ENCODE data around the gene CCT4.

DNA sequence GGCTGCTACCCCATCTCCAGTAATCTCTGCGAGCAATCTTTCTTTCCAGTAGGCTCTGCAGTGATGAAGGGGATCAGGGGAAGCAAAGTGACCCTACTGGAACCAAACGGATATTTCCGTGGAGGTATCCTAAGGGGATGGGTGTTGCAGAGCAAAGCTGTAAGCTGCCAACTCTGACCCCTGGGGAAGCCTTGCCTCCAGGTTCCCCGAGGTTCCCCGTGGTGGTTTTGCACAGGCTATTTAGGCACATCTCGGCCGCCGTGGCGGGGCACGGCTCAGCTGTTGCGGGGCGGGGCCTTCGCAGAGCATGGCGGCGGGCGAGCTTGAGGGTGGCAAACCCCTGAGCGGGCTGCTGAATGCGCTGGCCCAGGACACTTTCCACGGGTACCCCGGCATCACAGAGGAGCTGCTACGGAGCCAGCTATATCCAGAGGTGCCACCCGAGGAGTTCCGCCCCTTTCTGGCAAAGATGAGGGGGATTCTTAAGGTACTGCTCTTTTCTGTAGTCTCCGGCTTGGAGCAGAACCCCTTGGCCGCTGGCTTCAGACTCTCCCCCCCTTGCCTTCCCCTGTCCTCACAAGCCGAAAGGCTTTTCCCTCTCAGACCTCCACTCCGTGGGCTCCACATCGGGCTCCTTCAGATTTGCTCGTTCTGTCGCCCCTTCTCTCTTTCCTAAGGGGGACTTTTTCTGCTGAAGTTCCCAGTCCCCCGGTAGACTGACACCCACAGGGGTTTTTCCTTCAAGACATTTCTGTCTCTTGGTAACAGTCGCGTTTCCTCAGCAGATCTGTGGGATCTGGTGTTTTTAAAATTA lies 17.1 kb upstream of the CCT4 start, which contains the start of gene COMMD1:
- TF ChIP-seq CTCF (conservative IDR thresholded peaks at IDR 0.05) (no peak), EZH2 (IDR thresholded peaks at IDR 0.05; ENCODE audit: low read depth) (no peak)
